ENCODE data around the gene PCCB. TPM values are rescaled to one million over a fixed set of nuclear protein-coding genes. Genes with fewer than 3 reads are reported as not detected.

The PCCB gene
- total RNA-seq = 46.5 and 51.7 TPM in 2 replicates

DNA sequence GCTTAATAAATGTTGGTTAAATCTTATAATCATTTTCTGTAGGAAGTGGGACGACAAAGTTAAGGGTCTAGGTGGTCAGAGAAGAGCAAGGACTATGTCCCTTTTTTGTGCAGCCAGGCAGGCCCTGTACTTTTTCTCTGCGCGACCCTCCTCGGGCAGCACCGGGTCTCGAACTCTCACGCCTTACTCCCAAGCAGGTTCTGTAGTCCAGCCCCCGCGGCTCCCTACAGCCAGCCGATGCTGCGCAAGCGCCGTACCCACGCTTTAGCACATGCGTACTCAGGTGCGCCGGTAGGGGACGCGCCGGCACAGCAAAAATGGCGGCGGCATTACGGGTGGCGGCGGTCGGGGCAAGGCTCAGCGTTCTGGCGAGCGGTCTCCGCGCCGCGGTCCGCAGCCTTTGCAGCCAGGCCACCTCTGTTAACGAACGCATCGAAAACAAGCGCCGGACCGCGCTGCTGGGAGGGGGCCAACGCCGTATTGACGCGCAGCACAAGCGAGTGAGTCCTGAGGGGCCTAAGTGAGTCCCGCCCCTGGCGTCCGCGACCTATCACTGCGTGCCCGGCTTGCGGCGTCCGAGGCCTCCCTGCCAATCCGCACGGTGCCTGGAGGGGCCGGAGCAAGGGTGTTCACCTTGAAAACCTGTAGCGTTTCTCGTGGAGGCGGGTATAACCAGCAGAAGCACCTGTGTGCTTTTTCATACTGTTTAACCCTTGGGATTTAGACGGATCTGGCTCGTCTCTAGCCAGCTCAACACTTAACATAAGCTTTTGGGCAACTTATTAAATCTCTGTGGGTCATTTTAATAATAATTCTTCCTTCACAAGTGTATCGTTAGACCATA is at the start of gene PCCB:
Gene PCCB, plus strand, starts transcription at position 282 of the 844 bp plus-strand sequence. Its CDS starts 36 bp downstream, at position 318.

Other genes with a start within 250 kb of the PCCB start
- gene MSL2, start 54.0 kb upstream of the PCCB start, total RNA-seq = 9.1 and 10.9 TPM in 2 replicates